Mammary microvascular endothelial cell (primary cell): ENCODE data around the gene F2R. TPM values are rescaled to one million over a fixed set of nuclear protein-coding genes. Genes with fewer than 3 reads are reported as not detected.

Experiments
- total RNA-seq: library from RNA; depleted of rRNA; stranded (reverse); fragments of >200 nt; gene quantifications from 2 replicates; pipeline ENCODE4 v1.2.3, GENCODE V29; 2015

The F2R gene
- total RNA-seq = 140 and 141 TPM in 2 replicates

GRCh38 chr5:76715736-76716455, at the start of gene F2R:
Gene F2R (plus strand): TSS chr5:76716126. CDS start chr5:76716308, 182 bp downstream.

Other genes starting within 250 kb of the F2R start
- gene F2RL2, start 92.7 kb upstream of the F2R start, total RNA-seq = 0.25 TPM in 1 of 2 replicates, not detected in the other
- 5.8 and 12.3 TPM in 2 replicates for gene F2RL1, start 102.9 kb downstream of the F2R start, total RNA-seq
- not detected in 2 replicates for gene S100Z, start 133.9 kb downstream of the F2R start, total RNA-seq
- gene CRHBP, start 236.9 kb downstream of the F2R start, total RNA-seq = not detected in 2 replicates